HG03460 (cell line): ENCODE measurements around the gene TOMT.

Source experiments
- ATAC-seq: cut with Tn5 transposase; IDR thresholded peaks from one replicate; pipeline ENCODE4 v1.9.1; 2021; ENCODE audit not compliant: unreplicated experiment

The TOMT gene

GRCh38 chr11:72157131-72157530, 51.4 kb downstream of the TOMT start:
- no peak for ATAC-seq
